IMR-90 (cell line): ENCODE results near the gene GPER1. TPM values are rescaled to one million over a fixed set of nuclear protein-coding genes. Genes with fewer than 3 reads are reported as not detected.

Source experiments
- ATAC-seq: fragments of 200-7000 bp; cut with Tn5 transposase; 2 replicates; pipeline ENCODE4 v1.9.1; 2020; ENCODE audit warnings: low read depth, mild to moderate bottlenecking, moderate library complexity
- BruUV-seq: library from RNA; stranded (reverse); fragments of 400-500 nt; replicated peaks from 2 replicates; lab custom pipeline; 2021; lab: Mats Ljungman, UMichigan
- CTCF ChIA-PET: fragments of 300-600 bp; formaldehyde crosslinking; extraction: SDS; loops from one replicate; lab custom pipeline; 2021; ENCODE audit warnings: antibody characterized with exemption; lab: Yijun Ruan, JAX
- POLR2A ChIA-PET: fragments of 300-600 bp; sonication (Branson Sonifier 250); formaldehyde crosslinking; loops from one replicate; lab custom pipeline; 2022; ENCODE audit warnings: antibody characterized with exemption; ENCODE audit not compliant: unreplicated experiment; lab: Charles Lee
- DNase-seq: peaks from one replicate; pipeline ENCODE4 v3.0.0; 2013
- H2AFZ ChIP-seq: replicated peaks from 2 replicates; pipeline ENCODE3; 2013; ENCODE audit warnings: low read length, mild to moderate bottlenecking; ENCODE audit not compliant: poor library complexity
- H2AK5ac ChIP-seq: 2 replicates; pipeline ENCODE4 v1.6.1; 2013; ENCODE audit warnings: low read depth, low read length, inconsistent platforms
- H2AK9ac ChIP-seq: replicated peaks from 2 replicates; pipeline ENCODE3; 2013; ENCODE audit warnings: mild to moderate bottlenecking, low read depth, low read length, moderate library complexity; ENCODE audit not compliant: poor library complexity
- H2BK120ac ChIP-seq: 2 replicates; pipeline ENCODE4 v1.6.1; 2013; ENCODE audit warnings: low read depth, low read length, inconsistent platforms
- H2BK15ac ChIP-seq: 3 replicates; pipeline ENCODE4 v1.6.1; 2013; ENCODE audit warnings: low read depth, low read length, inconsistent platforms
- H2BK20ac ChIP-seq: 2 replicates; pipeline ENCODE4 v1.6.1; 2013; ENCODE audit warnings: low read depth, mild to moderate bottlenecking, inconsistent platforms, low read length, moderate library complexity
- H2BK5ac ChIP-seq: 2 replicates; pipeline ENCODE4 v1.6.1; 2013; ENCODE audit warnings: mild to moderate bottlenecking, low read depth, low read length, inconsistent platforms; ENCODE audit not compliant: poor library complexity, severe bottlenecking
- H3K14ac ChIP-seq: replicated peaks from 2 replicates; pipeline ENCODE4 v1.6.1; 2013; ENCODE audit warnings: low read depth, low read length, inconsistent platforms
- H3K18ac ChIP-seq: 2 replicates; pipeline ENCODE4 v1.6.1; 2013; ENCODE audit warnings: low read depth, low read length, control low read depth
- H3K23ac ChIP-seq: 2 replicates; pipeline ENCODE4 v1.6.1; 2013; ENCODE audit warnings: low read depth, low read length, inconsistent platforms
- H3K27ac ChIP-seq: 2 replicates; pipeline ENCODE4 v1.5.1; 2013; ENCODE audit warnings: mild to moderate bottlenecking, control low read depth, low read length; ENCODE audit not compliant: insufficient read depth
- H3K27me3 ChIP-seq: 2 replicates; pipeline ENCODE4 v1.6.1; 2013; ENCODE audit warnings: low read length; ENCODE audit not compliant: control insufficient read depth, insufficient read depth
- H3K36me3 ChIP-seq: 2 replicates; pipeline ENCODE4 v1.6.1; 2013; ENCODE audit warnings: low read length, mixed read lengths; ENCODE audit not compliant: control insufficient read depth, insufficient read depth
- H3K4ac ChIP-seq: 2 replicates; pipeline ENCODE4 v1.6.1; 2013; ENCODE audit warnings: low read depth, low read length, inconsistent platforms
- H3K4me1 ChIP-seq: 2 replicates; pipeline ENCODE4 v1.6.1; 2013; ENCODE audit warnings: low read length, mixed read lengths; ENCODE audit not compliant: control insufficient read depth, insufficient read depth
- H3K4me2 ChIP-seq: 2 replicates; pipeline ENCODE4 v1.6.1; 2013; ENCODE audit warnings: low read depth, mild to moderate bottlenecking, control low read depth, low read length, moderate library complexity
- H3K4me3 ChIP-seq: 2 replicates; pipeline ENCODE4 v1.5.1; 2013; ENCODE audit warnings: low read depth, mild to moderate bottlenecking, control low read depth, low read length, moderate library complexity; ENCODE audit not compliant: insufficient read depth
- H3K56ac ChIP-seq: 2 replicates; pipeline ENCODE4 v1.6.1; 2013; ENCODE audit warnings: low read length, inconsistent platforms; ENCODE audit not compliant: insufficient read depth; ENCODE audit errors: extremely low read depth
- H3K79me1 ChIP-seq, 2 experiments: 2 replicates each; pipeline ENCODE4 v1.6.1; 2013; ENCODE audit warnings: low read length in 2 of 2, inconsistent platforms in 1 of 2, low read depth in 1 of 2
- H3K9ac ChIP-seq: 2 replicates; pipeline ENCODE4 v1.6.1; 2013; ENCODE audit warnings: low read depth, low read length, control low read depth
- H3K9me1 ChIP-seq: 2 replicates; pipeline ENCODE4 v1.6.1; 2013; ENCODE audit warnings: low read length, inconsistent platforms; ENCODE audit not compliant: insufficient read depth
- H3K9me3 ChIP-seq: 2 replicates; pipeline ENCODE4 v1.6.1; 2013; ENCODE audit warnings: low read length; ENCODE audit not compliant: control insufficient read depth, insufficient read depth
- H4K20me1 ChIP-seq: 2 replicates; pipeline ENCODE4 v1.6.1; 2013; ENCODE audit warnings: low read length, inconsistent platforms; ENCODE audit not compliant: insufficient read depth
- H4K5ac ChIP-seq: 2 replicates; pipeline ENCODE4 v1.6.1; 2013; ENCODE audit warnings: mild to moderate bottlenecking, low read depth, low read length, control low read depth
- H4K8ac ChIP-seq, 2 experiments: 2 replicates each; pipeline ENCODE4 v1.6.1; 2013; ENCODE audit warnings: low read depth in 2 of 2, low read length in 2 of 2, control low read depth in 1 of 2, inconsistent platforms in 1 of 2
- H4K91ac ChIP-seq: 2 replicates; pipeline ENCODE4 v1.6.1; 2013; ENCODE audit warnings: low read depth, low read length, inconsistent platforms; ENCODE audit not compliant: insufficient read depth
- RFX5 ChIP-seq: IDR thresholded peaks from 2 replicates; pipeline ENCODE4 v1.8.0; 2012; ENCODE audit warnings: low read depth, mild to moderate bottlenecking, low read length, moderate library complexity
- WGBS, 2 experiments: methylation state at CpG; one replicate each; pipeline versions ENCODE4 v1.1.5 to v1.1.7; 2013; ENCODE audit warnings: missing lambda C conversion rate in 2 of 2; ENCODE audit not compliant: insufficient read length in 1 of 2; ENCODE audit errors: extremely low coverage in 2 of 2; 5-methylcytosine and 5-hydroxymethylcytosine counted together
- dilution Hi-C: fragments of 300-500 bp; cut with HindIII; formaldehyde crosslinking; loops from one replicate; pipeline ENCODE4 v1.14.3; 2018; ENCODE audit warnings: low sequenced_read_pairs; ENCODE audit not compliant: unreplicated experiment
- in situ Hi-C: fragments of 300-500 bp; cut with MboI; formaldehyde crosslinking; loops from 3 replicates; pipeline ENCODE4 v1.14.3; 2019; ENCODE audit warnings: low sequenced_read_pairs, inconsistent platforms, mixed read lengths
- intact Hi-C: fragments of 100-400 bp; cut with micrococcal nuclease; formaldehyde crosslinking; loops from 2 replicates; pipeline ENCODE4 v1.10.0; 2022
- polyA plus RNA-seq, 3 experiments: library from polyadenylated mRNA; depleted of rRNA; stranded (reverse); fragments of >200 nt; gene quantifications; 2 replicates each; pipeline ENCODE4 v1.2.3, GENCODE V29; 2012; ENCODE audit warnings: low replicate concordance in 1 of 3
- total RNA-seq: library from RNA; depleted of rRNA; stranded (reverse); fragments of >200 nt; gene quantifications from 2 replicates; pipeline ENCODE4 v1.2.3, GENCODE V29; 2012
- TF ChIP-seq, protein P1 (sequence below): conservative IDR thresholded peaks from 2 replicates; pipeline ENCODE4 v1.5.1; 2012; ENCODE audit warnings: mild to moderate bottlenecking, low read depth, low read length, improper control_type of control experiment
- TF ChIP-seq, protein P2 (sequence below): fragments of 150-350 bp; IDR thresholded peaks from 2 replicates; pipeline ENCODE4 v1.6.1; 2017; ENCODE audit warnings: mild to moderate bottlenecking, antibody characterized with exemption, low read length, low read depth

Gene GPER1
- total and polyA plus RNA-seq, 2 of the 4 experiments (the other 2 are of a cell fraction) = 2.0 to 5.8 TPM

DNA sequence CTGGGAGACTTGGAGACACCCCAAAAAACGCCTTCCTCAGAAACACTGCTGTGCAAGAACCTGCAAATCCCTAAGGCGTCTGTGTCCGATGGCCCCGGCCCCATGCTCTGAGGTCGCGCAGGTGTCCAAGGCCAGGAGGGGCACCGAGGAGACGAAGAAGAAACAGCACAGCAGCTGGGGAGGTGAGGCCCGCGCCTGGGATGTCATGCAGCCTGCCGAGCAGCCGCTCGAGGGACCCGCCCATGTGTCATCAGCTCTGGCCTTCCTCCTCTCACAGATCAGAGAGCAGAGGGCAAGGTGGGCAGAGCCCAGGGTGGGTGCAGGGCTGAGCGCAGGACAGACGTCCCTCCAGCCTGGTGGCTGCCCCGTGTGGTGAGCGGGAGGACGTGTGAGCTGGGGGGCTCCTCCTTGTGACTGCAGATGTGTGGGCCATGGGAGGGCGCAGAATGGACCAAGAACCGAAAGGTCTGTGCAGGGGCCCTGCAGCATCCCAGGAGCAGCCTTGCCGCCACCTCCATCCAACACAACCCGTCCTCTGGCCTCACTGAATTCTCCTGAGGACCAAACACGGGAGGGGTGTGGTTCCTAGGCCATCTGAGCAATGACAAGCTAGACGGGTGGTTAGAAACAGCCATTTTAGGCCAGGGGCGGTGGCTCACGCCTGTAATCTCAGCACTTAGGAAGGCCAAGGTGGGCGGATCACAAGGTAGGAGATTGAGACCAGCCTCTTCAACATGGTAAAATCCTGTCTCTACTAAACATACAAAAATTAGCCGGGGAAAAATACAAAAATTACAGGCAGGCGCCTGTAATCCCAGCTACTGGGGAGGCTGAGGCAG is 13.1 kb upstream of the GPER1 start:
- H3K18ac ChIP-seq = no peak overlapping the region
- H4K20me1 ChIP-seq = peaks cover 42% of the 10 kb centered on the region
- no peaks in the 10 kb centered on the region for H3K27me3 ChIP-seq
- ChIA-PET POLR2A (no interaction called here), CTCF (interaction anchor here (1.2 kb wide), 1 partner anchor 9 kb away, joined by 4 read pairs; no protein-coding TSS in a partner anchor)
- no peak overlapping the region for H3K4me3 ChIP-seq
- no peak overlapping the region for H3K4ac ChIP-seq
- BruUV-seq = no TSS peak
- no peak overlapping the region for H3K27ac ChIP-seq
- no peaks in the 10 kb centered on the region for H3K36me3 ChIP-seq
- ATAC-seq = no peak
- H4K8ac ChIP-seq = no peak overlapping the region
- H3K9me3 ChIP-seq = no peaks in the 10 kb centered on the region
- H3K79me1 ChIP-seq = no peaks in the 10 kb centered on the region
- H2BK120ac ChIP-seq = no peak overlapping the region
- intact Hi-C loops = no loop called here
- no peak overlapping the region for H3K4me2 ChIP-seq
- no peak overlapping the region for H3K14ac ChIP-seq
- no peak overlapping the region for H4K91ac ChIP-seq
- H2AFZ ChIP-seq = no peak overlapping the region
- no peak overlapping the region for H3K9ac ChIP-seq
- no peak overlapping the region for H4K5ac ChIP-seq
- no peak overlapping the region for H2BK15ac ChIP-seq
- no peak overlapping the region for H2AK5ac ChIP-seq
- no peak for DNase-seq
- in situ Hi-C loops = no loop called here
- dilution Hi-C loops = no loop called here
- H2AK9ac ChIP-seq = peak overlapping the region; percentile 37
- no peak overlapping the region for H2BK20ac ChIP-seq
- TF ChIP-seq, protein P1, sequence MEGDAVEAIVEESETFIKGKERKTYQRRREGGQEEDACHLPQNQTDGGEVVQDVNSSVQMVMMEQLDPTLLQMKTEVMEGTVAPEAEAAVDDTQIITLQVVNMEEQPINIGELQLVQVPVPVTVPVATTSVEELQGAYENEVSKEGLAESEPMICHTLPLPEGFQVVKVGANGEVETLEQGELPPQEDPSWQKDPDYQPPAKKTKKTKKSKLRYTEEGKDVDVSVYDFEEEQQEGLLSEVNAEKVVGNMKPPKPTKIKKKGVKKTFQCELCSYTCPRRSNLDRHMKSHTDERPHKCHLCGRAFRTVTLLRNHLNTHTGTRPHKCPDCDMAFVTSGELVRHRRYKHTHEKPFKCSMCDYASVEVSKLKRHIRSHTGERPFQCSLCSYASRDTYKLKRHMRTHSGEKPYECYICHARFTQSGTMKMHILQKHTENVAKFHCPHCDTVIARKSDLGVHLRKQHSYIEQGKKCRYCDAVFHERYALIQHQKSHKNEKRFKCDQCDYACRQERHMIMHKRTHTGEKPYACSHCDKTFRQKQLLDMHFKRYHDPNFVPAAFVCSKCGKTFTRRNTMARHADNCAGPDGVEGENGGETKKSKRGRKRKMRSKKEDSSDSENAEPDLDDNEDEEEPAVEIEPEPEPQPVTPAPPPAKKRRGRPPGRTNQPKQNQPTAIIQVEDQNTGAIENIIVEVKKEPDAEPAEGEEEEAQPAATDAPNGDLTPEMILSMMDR = no peak
- no peak for TF ChIP-seq RFX5
- TF ChIP-seq, protein P2, sequence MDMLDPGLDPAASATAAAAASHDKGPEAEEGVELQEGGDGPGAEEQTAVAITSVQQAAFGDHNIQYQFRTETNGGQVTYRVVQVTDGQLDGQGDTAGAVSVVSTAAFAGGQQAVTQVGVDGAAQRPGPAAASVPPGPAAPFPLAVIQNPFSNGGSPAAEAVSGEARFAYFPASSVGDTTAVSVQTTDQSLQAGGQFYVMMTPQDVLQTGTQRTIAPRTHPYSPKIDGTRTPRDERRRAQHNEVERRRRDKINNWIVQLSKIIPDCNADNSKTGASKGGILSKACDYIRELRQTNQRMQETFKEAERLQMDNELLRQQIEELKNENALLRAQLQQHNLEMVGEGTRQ = no peak
- H3K4me1 ChIP-seq = no peaks in the 10 kb centered on the region
- 80% methylated on average over 3 of the region's 30 CpGs; no CpG with 5 or more reads in 1 of the 2 experiments for WGBS, 2 experiments
- H3K56ac ChIP-seq = no peak overlapping the region
- 0 out of 2 replicates have a peak, but pooled peaks cover 5% of the 10 kb centered on the region for H3K9me1 ChIP-seq
- no peak overlapping the region for H2BK5ac ChIP-seq
- no peak overlapping the region for H3K23ac ChIP-seq
